ENCODE data around the gene MRAP. TPM values are rescaled to one million over a fixed set of nuclear protein-coding genes. Genes with fewer than 3 reads are reported as not detected.

Gene MRAP
- polyA plus RNA-seq, 1 donor from 2014 or later = not detected

DNA sequence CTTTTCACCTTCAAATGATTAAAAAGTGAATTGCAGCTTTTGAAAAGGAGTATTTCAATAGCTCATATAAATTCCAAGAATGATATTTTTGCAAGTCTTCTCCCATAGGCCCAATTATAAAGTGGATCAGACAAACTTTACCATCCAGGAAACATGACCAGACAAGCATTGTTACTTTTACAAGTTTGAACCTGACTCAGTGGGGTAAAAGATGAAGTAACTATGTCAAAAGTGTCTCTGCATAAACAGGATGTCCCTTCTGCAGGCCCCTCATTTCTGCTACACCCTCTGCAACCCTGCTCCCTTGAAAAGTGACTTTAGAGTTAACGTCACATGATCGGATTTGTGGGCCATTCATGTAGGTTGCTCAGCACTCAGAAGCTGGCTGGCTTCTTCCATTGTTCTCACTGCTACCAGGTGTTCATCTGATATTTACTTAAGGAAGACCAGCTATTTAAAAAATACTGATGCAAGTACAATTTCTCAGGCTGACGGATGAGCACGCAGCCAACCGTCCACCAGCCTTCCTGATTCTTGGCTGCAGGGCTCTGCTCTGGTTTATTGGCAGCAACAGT, 61.8 kb downstream of the MRAP start:
- TF ChIP-seq CTCF (IDR thresholded peaks at IDR 0.05; ENCODE audit: poor library complexity, severe bottlenecking) (no peak), EZH2 (IDR thresholded peaks at IDR 0.05; ENCODE audit: borderline replicate concordance, insufficient read depth, low read length, poor library complexity, severe bottlenecking) (no peak), SMC3 (conservative IDR thresholded peaks at IDR 0.05; ENCODE audit: poor library complexity) (no peak), REST (IDR thresholded peaks at IDR 0.05; ENCODE audit: borderline replicate concordance) (no peak), EP300 (conservative IDR thresholded peaks at IDR 0.05; ENCODE audit: poor library complexity, severe bottlenecking) (no peak), RAD21 (conservative IDR thresholded peaks at IDR 0.05) (no peak), TAF1 (IDR thresholded peaks at IDR 0.05; ENCODE audit: low read depth) (no peak), POLR2AphosphoS5 (IDR thresholded peaks at IDR 0.05) (no peak), MXI1 (conservative IDR thresholded peaks at IDR 0.05; ENCODE audit: poor library complexity, severe bottlenecking) (no peak)
- no peaks in the 10 kb centered on the region for H3K79me2 ChIP-seq (replicated peaks; ENCODE audit: insufficient read depth, low read length)
- no peaks in the 10 kb centered on the region for H3F3A ChIP-seq (ENCODE audit: insufficient read depth, low read length, poor library complexity, severe bottlenecking)
- H3K4me2 ChIP-seq (ENCODE audit: low read length) = no peak overlapping the region
- no peak overlapping the region for H3K9ac ChIP-seq (ENCODE audit: low read length)
- no peaks in the 10 kb centered on the region for H4K20me1 ChIP-seq (ENCODE audit: insufficient read depth)
- no peak overlapping the region for H3K27ac ChIP-seq (ENCODE audit: low read length)
- H3K9me2 ChIP-seq (ENCODE audit: insufficient read depth, low read length) = no peaks in the 10 kb centered on the region
- H2AFZ ChIP-seq (ENCODE audit: low read depth, low read length) = no peak overlapping the region
- no peak overlapping the region for H3K4me3 ChIP-seq (ENCODE audit: low read length)
- H3K36me3 ChIP-seq (ENCODE audit: insufficient read depth, low read length) = peaks cover 4% of the 10 kb centered on the region
- no peaks in the 10 kb centered on the region for H3K27me3 ChIP-seq (ENCODE audit: insufficient read depth, low read depth, low read length)
- H3K9me3 ChIP-seq (ENCODE audit: low read length) = no peaks in the 10 kb centered on the region

Other genes starting within 250 kb of the MRAP start
- 15.9 and 21.8 TPM in 2 replicates for gene MIS18A, start 19.8 kb upstream of the MRAP start, polyA plus RNA-seq
- gene URB1, start 94.2 kb downstream of the MRAP start, polyA plus RNA-seq = 4.4 and 6.6 TPM in 2 replicates
- gene EVA1C, start 113.9 kb downstream of the MRAP start, polyA plus RNA-seq = 0.48 and 2.1 TPM in 2 replicates

Measured in neural cell (in vitro differentiated cells).